HG03108 (cell line): Measurements from ENCODE around the gene PLOD2.

Experiments used
- ATAC-seq: cut with Tn5 transposase; IDR thresholded peaks from one replicate; pipeline ENCODE4 v1.9.1; 2021; ENCODE audit warnings: moderate library complexity; ENCODE audit not compliant: unreplicated experiment

PLOD2 gene

GRCh38 chr3:146102885-146103284 lies 58.1 kb downstream of the PLOD2 start:
- no peak for ATAC-seq

GRCh38 chr3:146101538-146101937 lies 59.4 kb downstream of the PLOD2 start:
- no peak for ATAC-seq

- ATAC-seq = no peak
These were observed 60.0 kb downstream of the PLOD2 start for GRCh38 chr3:146100825-146101444.

GRCh38 chr3:146100180-146100579 lies 60.8 kb downstream of the PLOD2 start:
- ATAC-seq = no peak

GRCh38 chr3:146099316-146099715 lies 61.7 kb downstream of the PLOD2 start:
- no peak for ATAC-seq

GRCh38 chr3:146093896-146094295 lies 67.1 kb downstream of the PLOD2 start:
- no peak for ATAC-seq

GRCh38 chr3:146092230-146092629 lies 68.8 kb downstream of the PLOD2 start:
- ATAC-seq = no peak

GRCh38 chr3:146091397-146091796 lies 69.6 kb downstream of the PLOD2 start:
- ATAC-seq = no peak

GRCh38 chr3:146090521-146090920 lies 70.5 kb downstream of the PLOD2 start:
- no peak for ATAC-seq

GRCh38 chr3:146088840-146089239 lies 72.1 kb downstream of the PLOD2 start:
- ATAC-seq = no peak

GRCh38 chr3:146087116-146087515 lies 73.9 kb downstream of the PLOD2 start:
- ATAC-seq = no peak

- ATAC-seq = no peak
These were observed 74.8 kb downstream of the PLOD2 start for GRCh38 chr3:146086211-146086610.

GRCh38 chr3:146085678-146086077 lies 75.3 kb downstream of the PLOD2 start:
- no peak for ATAC-seq

- ATAC-seq = no peak
These were observed 80.4 kb downstream of the PLOD2 start for GRCh38 chr3:146080578-146080977.

GRCh38 chr3:146078031-146078430 lies 83.0 kb downstream of the PLOD2 start:
- ATAC-seq = no peak

- no peak for ATAC-seq
These were observed 83.8 kb downstream of the PLOD2 start for GRCh38 chr3:146077181-146077580.

GRCh38 chr3:146072824-146073223 lies 88.2 kb downstream of the PLOD2 start:
- no peak for ATAC-seq

- no peak for ATAC-seq
These were observed 88.9 kb downstream of the PLOD2 start for GRCh38 chr3:146072061-146072460.

GRCh38 chr3:146071632-146072031 lies 89.4 kb downstream of the PLOD2 start:
- ATAC-seq = no peak

GRCh38 chr3:146067048-146067447 lies 93.9 kb downstream of the PLOD2 start:
- no peak for ATAC-seq

- no peak for ATAC-seq
These were observed 95.4 kb downstream of the PLOD2 start for GRCh38 chr3:146065573-146066006.

- ATAC-seq = no peak
These were observed 102.7 kb downstream of the PLOD2 start for GRCh38 chr3:146058241-146058640.

GRCh38 chr3:146052791-146053310 lies 108.1 kb downstream of the PLOD2 start:
- ATAC-seq = no peak
